ENCODE data around the gene NDUFS8. TPM values are rescaled to one million over a fixed set of nuclear protein-coding genes. Genes with fewer than 3 reads are reported as not detected.

The NDUFS8 gene
- total RNA-seq, 1 donor from 2014 or later: 128 TPM

GRCh38 chr11:68003846-68004550 is 26.5 kb upstream of the NDUFS8 start, which contains the start of gene UNC93B1:
Gene UNC93B1 (minus strand): TSS chr11:68004097. CDS start chr11:68004043, 54 bp downstream.
- ATAC-seq: peak; percentile 85

GRCh38 chr11:68004551-68005335 is 25.7 kb upstream of the NDUFS8 start:
- no peak for ATAC-seq

- no peak for ATAC-seq
Observed at GRCh38 chr11:68006606-68007166, 23.8 kb upstream of the NDUFS8 start.

DNA sequence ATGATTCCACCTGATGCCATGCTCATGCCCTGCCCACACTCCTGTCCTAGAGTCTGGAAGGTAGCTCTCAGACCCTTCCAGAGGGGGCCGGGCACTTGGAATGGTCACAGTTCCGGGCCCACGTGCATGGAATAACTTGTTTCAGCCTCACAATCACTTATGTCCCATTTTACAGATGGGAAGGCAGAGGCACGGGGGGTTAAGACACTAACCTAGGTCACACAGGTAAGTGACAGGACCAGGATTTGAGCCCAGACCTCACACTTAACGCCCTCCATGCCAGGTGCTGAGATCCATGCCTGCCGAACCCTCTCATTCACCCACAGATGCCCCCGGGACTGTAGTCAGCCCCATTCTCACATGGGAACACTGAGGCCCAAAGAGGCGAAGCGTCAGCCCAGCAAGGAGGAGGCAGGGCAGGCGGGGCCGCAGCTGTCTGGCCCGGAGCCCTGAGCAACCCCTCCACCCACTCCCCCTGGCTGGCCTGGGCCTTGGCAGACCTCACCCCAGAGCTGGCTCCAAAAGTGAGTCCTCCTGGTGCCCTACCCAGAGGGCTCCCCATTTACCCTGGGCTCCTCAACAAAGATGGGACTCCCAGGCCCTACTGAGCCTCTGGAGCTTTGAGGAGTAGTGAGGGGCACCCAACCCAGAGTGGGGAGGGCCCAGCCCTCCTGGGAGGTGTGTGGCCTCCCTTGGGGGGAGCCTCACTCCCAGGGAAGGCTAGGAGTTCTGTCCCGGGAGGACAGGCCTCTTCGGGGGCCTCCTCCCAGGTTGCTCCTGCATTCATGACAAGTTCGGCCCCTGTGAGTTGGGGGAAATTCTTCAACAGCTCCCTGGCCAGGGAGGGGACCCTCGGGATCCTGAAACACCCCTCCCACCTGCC is 22.7 kb upstream of the NDUFS8 start:
- no peak for ATAC-seq

DNA sequence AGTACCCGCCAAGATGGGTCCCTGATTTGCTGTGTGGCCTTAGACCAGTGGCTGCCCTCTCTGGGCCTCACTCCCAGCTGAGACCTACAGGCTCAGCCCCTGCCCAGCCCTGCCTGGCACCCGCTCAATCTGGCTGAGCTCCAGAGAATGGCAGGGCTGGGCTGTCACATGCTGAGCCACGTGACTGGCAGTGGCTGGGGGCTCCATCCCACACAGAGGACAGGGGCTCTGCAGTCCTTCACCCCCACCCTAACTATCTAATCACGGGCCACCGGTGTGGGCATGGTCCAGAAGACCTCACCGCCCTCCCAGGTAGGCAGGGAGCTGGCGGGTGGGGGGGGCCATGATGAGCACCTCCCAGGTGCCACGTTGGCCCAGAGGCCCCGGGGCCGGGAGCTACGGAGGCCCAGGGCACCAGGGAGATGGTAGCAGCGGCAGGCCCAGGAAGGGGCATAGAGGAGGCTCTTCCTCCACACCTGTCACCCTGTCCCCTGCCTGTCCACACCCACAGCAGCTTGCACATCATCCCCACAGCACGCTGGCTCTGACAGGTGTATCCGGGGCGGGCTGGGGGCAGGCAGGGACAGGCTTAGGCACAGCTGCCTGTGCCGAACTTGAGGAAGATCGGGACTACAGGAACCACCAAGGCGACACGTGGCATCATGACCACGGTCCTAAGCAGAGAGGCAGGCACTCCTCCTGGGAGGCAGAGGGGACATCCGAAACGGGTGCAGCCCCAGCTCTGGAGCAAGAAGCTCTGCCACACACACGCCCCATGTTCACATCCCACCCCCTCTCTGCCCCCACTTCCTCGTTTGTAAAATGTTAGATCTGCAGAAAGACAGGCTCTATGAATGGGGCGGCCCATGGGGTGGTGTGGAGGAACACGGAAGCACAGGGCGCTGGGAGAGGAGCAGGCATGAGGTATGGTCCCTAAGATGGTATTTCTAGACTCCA is 21.8 kb upstream of the NDUFS8 start:
- peak; percentile 67 for ATAC-seq

GRCh38 chr11:68009391-68010089 is 20.9 kb upstream of the NDUFS8 start:
- ATAC-seq: no peak

DNA sequence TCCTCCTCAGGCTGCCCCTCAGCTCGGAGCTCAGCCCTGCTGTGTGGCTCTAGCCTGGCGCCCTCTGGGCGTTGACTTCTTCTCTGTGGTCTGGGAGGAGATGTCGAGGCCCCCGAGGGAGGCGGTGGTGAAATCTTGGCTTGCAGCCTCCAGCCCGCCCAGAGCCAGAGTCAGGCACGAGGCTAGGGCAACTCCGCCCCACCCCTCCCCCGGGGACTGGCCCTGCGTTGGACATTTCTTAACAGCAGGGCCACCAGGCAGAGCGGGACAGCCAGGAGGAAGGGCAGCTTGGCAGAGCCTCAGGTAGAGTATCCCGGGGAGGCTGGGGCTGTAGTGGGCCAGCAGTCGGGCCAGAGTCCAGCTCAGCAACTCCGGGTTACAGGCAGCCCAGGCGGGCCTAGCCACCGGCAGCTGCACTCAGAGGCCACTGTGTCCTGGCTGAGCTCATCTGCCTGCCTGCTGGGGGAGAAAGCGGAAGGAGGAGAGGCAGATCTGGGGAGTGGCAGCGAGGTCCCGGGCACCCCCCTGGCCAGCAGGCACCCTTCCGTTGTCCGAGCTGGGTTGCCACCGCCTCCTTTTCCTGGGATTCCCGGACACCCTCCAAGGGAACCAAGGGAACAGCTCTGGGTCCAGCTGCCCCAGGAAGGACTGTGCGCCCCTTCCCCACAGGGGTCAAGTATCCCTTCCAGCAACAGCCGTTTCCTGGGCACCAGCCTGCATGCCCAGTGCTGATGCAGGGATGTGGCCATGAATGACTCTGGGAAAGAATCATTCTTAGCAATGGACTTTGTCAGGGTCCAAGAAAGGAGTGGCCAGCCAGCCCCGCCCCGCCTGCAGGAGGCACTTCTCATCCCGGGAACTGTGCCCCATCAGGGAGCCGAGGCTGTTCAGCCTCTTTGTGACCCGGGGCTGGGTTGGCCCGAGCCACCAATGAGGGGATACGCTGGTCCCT is 20.1 kb upstream of the NDUFS8 start, which contains the start of gene ALDH3B1:
Gene ALDH3B1, plus strand, starts transcription at position 238 of the 952 bp plus-strand sequence. CDS start 4,971 bp downstream, outside the sequence.
- ATAC-seq: peak; percentile 17

GRCh38 chr11:68011051-68011943 is 19.2 kb upstream of the NDUFS8 start:
- no peak for ATAC-seq

DNA sequence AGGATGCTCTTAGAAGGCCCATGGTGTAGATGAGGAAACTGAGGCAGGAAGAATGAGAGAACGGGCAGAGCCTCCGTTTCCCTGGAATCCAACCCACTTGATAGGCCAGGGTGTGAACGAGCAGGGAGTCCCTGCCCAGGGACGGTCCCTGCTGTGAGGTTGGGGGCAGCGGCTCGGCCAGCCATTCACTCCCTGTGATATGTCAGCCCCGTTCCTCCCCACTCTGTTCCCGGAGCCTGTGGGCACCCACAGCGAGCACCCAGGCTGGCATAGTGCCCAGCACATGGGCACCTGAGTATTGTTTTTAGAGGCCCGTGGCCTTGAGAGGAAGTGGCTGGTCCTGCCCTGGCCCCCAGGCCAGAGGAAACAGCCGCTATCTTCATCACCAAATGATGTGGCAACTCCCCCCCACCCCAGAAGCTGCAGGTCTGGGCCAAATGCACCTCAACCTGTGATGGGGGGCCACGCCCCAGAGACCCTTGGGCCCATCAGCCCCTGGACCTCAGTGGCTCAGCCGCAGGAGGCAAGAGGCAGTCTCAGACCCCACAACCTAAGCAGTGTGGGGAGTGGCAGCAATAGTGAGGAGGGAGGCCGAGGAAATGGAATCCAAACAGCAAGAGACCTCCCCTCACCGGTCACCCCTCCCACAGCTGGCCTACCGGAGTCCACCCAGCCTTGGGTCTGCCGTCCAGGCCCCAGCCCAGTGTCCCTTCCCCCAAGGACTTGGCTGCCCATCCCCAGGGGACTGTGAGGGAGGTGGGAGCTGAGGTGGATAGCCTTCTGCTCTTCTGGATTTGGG is 18.2 kb upstream of the NDUFS8 start:
- ATAC-seq: no peak

GRCh38 chr11:68012843-68013610 is 17.5 kb upstream of the NDUFS8 start:
- ATAC-seq: no peak

GRCh38 chr11:68013611-68014156 is 16.8 kb upstream of the NDUFS8 start:
- no peak for ATAC-seq

DNA sequence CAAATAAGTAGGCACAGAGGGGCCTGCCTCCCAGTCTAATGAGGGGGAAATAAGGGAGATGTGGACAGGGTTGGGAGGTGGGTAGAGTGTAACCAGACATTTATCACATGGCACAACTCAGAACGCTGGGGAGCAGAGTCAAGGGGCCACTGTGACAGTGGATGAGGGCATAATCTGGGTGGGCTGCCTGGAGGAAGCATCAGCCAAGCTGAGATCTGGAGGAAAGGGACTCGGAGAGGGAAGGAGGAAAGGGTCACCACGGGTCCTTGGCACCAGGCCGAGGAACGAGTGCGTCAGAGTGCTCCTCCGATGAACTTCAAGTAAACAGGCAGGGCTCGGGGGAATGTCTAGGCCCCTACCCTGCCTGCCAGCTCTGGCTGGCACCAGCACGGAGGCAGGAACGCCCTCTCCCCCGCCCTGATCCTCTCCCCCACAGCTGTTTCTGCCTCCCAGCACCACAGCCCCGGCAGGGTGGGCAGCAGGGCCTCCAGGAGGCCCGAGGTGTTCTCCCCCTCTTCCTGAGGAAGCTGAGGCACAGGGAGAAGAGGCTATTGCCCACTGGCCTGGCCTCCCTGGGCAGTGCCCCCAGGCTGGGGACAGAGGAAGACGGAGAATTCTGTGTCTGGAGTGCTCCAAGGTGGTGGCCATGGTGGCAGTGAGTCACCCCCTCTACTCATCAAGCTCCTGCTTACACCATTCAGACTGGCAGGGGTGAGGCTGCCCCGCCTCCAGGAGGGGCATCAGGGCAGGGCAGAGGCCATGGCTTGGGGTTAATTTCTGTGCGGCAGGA is 16.1 kb upstream of the NDUFS8 start:
- ATAC-seq: peak; percentile 85

- ATAC-seq: no peak
Observed at GRCh38 chr11:68014947-68015447, 15.5 kb upstream of the NDUFS8 start.

DNA sequence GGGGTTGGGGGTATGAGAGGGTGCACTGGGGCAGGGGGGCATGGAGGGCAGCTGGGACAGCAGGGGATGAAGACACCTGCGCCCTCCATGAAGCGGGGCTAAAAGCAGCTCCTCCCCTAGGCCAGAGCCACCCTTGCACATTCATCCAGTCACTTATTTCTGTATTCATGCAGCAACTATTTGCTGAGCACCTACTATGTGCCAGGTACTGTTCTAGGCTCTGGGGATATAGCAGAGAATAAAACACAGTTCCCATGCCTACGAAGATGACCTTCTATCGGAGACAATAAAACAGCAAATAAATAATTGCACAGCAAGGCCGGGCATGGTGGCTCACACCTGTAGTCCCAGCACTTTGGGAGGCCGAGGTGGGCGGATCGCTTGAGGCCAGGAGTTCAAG is 15.0 kb upstream of the NDUFS8 start:
- ATAC-seq: no peak
